ENCODE measurements around the gene GPER1.
"Not testable (repeated sequence)": the region's sequence is repeated elsewhere in the genome, so short reads cannot be mapped to it uniquely, and the experiment has no call there.

The GPER1 gene

DNA sequence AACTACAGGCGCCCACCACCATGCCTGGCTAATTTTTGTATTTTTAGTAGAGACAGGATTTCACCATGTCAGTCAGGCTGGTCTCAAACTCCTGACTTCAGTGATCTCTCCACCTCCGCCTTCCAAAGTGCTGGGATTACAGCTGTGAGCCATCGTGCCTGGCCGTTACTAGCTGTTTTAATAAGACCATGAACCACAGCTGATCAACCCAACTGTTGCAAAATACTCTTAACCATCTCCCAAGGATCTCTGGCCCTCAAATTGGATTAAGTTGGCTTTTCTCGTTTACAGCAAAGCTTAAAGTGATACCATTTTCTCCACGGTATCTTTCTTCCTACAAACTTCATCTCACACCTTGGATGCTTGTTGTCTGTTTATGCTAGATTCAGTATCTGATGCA, 53.7 kb downstream of the GPER1 start:
- no peak overlapping the region for H3K4me3 ChIP-seq (ENCODE audit: low read length)
- no peak for DNase-seq (ENCODE audit: low read depth)
- TF ChIP-seq, protein P1, sequence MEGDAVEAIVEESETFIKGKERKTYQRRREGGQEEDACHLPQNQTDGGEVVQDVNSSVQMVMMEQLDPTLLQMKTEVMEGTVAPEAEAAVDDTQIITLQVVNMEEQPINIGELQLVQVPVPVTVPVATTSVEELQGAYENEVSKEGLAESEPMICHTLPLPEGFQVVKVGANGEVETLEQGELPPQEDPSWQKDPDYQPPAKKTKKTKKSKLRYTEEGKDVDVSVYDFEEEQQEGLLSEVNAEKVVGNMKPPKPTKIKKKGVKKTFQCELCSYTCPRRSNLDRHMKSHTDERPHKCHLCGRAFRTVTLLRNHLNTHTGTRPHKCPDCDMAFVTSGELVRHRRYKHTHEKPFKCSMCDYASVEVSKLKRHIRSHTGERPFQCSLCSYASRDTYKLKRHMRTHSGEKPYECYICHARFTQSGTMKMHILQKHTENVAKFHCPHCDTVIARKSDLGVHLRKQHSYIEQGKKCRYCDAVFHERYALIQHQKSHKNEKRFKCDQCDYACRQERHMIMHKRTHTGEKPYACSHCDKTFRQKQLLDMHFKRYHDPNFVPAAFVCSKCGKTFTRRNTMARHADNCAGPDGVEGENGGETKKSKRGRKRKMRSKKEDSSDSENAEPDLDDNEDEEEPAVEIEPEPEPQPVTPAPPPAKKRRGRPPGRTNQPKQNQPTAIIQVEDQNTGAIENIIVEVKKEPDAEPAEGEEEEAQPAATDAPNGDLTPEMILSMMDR (conservative IDR thresholded peaks at IDR 0.05; ENCODE audit: low read length): no peak

DNA sequence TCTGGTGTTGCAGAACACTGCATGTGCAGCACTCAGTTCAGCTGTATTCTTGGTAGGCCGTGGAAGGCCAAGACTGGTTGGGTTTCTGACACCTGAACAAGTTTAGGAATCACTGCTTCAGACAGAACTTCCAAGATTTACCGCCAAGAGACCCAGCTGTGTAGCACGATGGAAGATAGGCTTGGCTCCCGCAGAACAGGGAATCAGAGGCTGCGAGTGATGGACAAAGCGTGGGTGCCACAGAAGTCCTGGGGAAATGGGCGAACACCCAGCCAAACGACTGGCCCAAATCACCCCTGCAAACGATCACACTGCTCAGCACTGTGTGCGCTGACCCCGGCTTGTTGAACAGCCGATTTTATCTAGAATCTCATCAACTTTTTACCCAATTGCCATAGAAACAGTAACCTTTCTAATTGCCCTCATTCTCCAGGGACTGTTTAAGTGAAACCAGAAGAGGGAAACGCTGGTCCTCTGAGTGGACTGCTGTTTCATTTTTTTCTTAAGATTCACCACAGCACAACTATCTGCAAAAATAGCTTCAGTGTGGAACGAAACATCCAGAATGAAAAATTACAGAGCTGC, 54.2 kb downstream of the GPER1 start:
- H3K4me3 ChIP-seq (ENCODE audit: low read length): no peak overlapping the region; the same call in 1 of the 2 replicates
- peak; percentile 49 for DNase-seq (ENCODE audit: low read depth)
- TF ChIP-seq, protein P1 (conservative IDR thresholded peaks at IDR 0.05; ENCODE audit: low read length): no peak

DNA sequence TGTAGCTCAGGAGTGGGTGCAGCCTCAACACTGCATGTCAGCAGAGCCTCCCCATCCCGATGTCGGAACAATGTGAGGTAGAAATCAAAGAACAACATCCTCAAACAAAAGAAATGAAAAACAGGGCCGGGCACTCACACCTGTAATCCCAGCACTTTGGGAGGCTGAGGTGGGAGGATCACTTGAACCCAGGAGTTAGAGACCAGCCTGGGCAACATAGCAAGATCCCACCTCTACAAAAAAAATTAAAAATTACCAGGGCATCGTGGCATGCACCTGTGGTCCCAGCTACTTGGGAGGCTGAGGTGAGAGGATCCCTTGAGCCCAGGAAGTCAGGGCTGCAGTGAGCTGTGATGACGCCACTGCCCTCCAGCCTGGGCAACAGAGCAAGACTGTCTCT, 55.1 kb downstream of the GPER1 start:
- not testable (repeated sequence) for H3K4me3 ChIP-seq (ENCODE audit: low read length); DNase-seq (ENCODE audit: low read depth)

All from AG10803 (cell line).